ENCODE results near the gene TTC28. TPM values are rescaled to one million over a fixed set of nuclear protein-coding genes. Genes with fewer than 3 reads are reported as not detected.

The TTC28 gene
- total and polyA plus RNA-seq, 2 donors (not counting 3 experiments of a cell fraction or from before 2014, with no cell fraction given) = 16.5 to 51.1 TPM

GRCh38 chr22:28435982-28436381 lies 243.7 kb downstream of the TTC28 start:
- intact Hi-C loops (cut with micrococcal nuclease) = loop anchor here (2.0 to 10.0 kb wide), 2 partner anchors 21 to 151 kb away; no protein-coding TSS in a partner anchor

More at GRCh38 chr22:28435982-28436381, 243.7 kb downstream of the TTC28 start:
- ChIA-PET CTCF (interaction anchor here (1.2 to 3.3 kb wide), 3 partner anchors 10 to 384 kb away, joined by 3 to 10 read pairs (median 4); no protein-coding TSS in a partner anchor), POLR2A (no interaction called here)
- BruUV-seq (replicated peaks) = no TSS peak
- H3K4me3 ChIP-seq (replicated peaks in 1 of 3; ENCODE audit: insufficient read depth in 1 of 3, low read depth in 1 of 3, low read length in 3 of 3) = no peak overlapping the region
- H3K9me3 ChIP-seq (replicated peaks; ENCODE audit: control insufficient read depth, insufficient read depth, low read length) = no peaks in the 10 kb centered on the region
- no peaks in the 10 kb centered on the region for H3K27me3 ChIP-seq (ENCODE audit: control insufficient read depth in 2 of 2, insufficient read depth in 2 of 2, low read length in 2 of 2)
- dilution Hi-C loops (cut with MboI; ENCODE audit: extremely low pct_ligation_motif_present, low sequenced_read_pairs) = no loop called here
- no peaks in the 10 kb centered on the region for H3K4me1 ChIP-seq (ENCODE audit: control insufficient read depth, extremely low read depth, insufficient read depth, low read length)
- H3K79me2 ChIP-seq (ENCODE audit: control insufficient read depth, insufficient read depth, low read length) = no peaks in the 10 kb centered on the region
- FAIRE-seq = no peak
- H3K9me1 ChIP-seq (replicated peaks; ENCODE audit: control insufficient read depth, extremely low read depth, insufficient read depth, low read length) = no peaks in the 10 kb centered on the region
- H4K20me1 ChIP-seq (replicated peaks; ENCODE audit: control insufficient read depth, extremely low read depth, insufficient read depth, low read length) = no peaks in the 10 kb centered on the region
- H3K36me3 ChIP-seq (ENCODE audit: control insufficient read depth in 2 of 2, extremely low read depth in 1 of 2, insufficient read depth in 2 of 2, low read length in 2 of 2) = no peaks in the 10 kb centered on the region
- H3K27ac ChIP-seq (ENCODE audit: insufficient read depth, low read depth, low read length) = no peak overlapping the region
- H3K4me2 ChIP-seq (ENCODE audit: insufficient read depth, low read length) = no peak overlapping the region
- H3K9ac ChIP-seq (replicated peaks; ENCODE audit: extremely low read depth, insufficient read depth, low read length) = no peak overlapping the region
- TF ChIP-seq MAX (IDR thresholded peaks at IDR 0.05; ENCODE audit: insufficient read depth, insufficient read length) (no peak), GATA2 (IDR thresholded peaks at IDR 0.05; ENCODE audit: insufficient read depth, insufficient read length, low read depth, low read length) (no peak), POLR2A (IDR thresholded peaks at IDR 0.05; ENCODE audit: low read depth, low read length) (no peak), FOS (IDR thresholded peaks at IDR 0.05; ENCODE audit: borderline replicate concordance, insufficient read depth, low read length) (no peak), MYC (IDR thresholded peaks at IDR 0.05; ENCODE audit: low read depth, low read length) (no peak), EZH2 (IDR thresholded peaks at IDR 0.05; ENCODE audit: borderline replicate concordance, low read depth, low read length, severe bottlenecking) (no peak), JUN (IDR thresholded peaks at IDR 0.05; ENCODE audit: borderline replicate concordance, insufficient read depth, insufficient read length, low read depth) (no peak), POLR2AphosphoS5 (IDR thresholded peaks at IDR 0.05; ENCODE audit: insufficient read depth, low read depth, low read length) (no peak)
- TF ChIP-seq, protein P1, sequence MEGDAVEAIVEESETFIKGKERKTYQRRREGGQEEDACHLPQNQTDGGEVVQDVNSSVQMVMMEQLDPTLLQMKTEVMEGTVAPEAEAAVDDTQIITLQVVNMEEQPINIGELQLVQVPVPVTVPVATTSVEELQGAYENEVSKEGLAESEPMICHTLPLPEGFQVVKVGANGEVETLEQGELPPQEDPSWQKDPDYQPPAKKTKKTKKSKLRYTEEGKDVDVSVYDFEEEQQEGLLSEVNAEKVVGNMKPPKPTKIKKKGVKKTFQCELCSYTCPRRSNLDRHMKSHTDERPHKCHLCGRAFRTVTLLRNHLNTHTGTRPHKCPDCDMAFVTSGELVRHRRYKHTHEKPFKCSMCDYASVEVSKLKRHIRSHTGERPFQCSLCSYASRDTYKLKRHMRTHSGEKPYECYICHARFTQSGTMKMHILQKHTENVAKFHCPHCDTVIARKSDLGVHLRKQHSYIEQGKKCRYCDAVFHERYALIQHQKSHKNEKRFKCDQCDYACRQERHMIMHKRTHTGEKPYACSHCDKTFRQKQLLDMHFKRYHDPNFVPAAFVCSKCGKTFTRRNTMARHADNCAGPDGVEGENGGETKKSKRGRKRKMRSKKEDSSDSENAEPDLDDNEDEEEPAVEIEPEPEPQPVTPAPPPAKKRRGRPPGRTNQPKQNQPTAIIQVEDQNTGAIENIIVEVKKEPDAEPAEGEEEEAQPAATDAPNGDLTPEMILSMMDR (IDR thresholded peaks at IDR 0.05; ENCODE audit: extremely low read depth in 1 of 2, insufficient read depth in 1 of 2, low read depth in 1 of 2, low read length in 2 of 2) = no peak
- no peak for DNase-seq (ENCODE audit: low read depth, low spot score)
- H2AFZ ChIP-seq (ENCODE audit: low read depth, low read length) = no peak overlapping the region

Data from endothelial cell of umbilical vein (primary cell).